ENCODE data around the gene TYW3. TPM values are rescaled to one million over a fixed set of nuclear protein-coding genes. Genes with fewer than 3 reads are reported as not detected.

Gene TYW3
- total RNA-seq, 1 experiment from 2014 or later = 16.2 TPM

DNA sequence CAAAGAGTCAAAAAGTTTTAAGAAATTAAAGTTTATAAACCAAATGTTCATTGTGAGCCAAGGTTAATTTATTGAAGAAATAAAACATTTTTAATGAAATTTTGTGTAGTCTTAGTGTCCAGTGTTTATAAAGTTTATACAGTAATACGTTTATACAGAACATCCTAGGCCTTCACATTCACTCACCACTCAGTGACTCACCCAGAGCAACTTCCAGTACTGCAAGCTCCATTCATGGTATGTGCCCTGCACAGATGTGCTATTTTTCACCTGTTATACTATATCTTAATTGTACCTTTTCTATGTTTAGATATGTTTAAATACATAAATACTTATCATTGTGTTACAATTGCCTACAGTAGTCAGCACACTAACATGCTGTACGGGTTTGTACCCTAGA, 33.6 kb downstream of the TYW3 start:
- no peaks in the 10 kb centered on the region for H3K27me3 ChIP-seq (replicated peaks; ENCODE audit: control insufficient read depth, insufficient read depth, low read length)
- Mint-ChIP-seq H3K27me3 (ENCODE audit: insufficient read depth, unreplicated experiment) (no peaks in the 10 kb centered on the region), H3K9me3 (ENCODE audit: unreplicated experiment) (no peaks in the 10 kb centered on the region), H3K4me3 (ENCODE audit: unreplicated experiment) (no peak overlapping the region), H3K36me3 (ENCODE audit: insufficient read depth, unreplicated experiment) (no peaks in the 10 kb centered on the region), H3K4me1 (ENCODE audit: low read depth, unreplicated experiment) (no peaks in the 10 kb centered on the region), H3K27ac (ENCODE audit: unreplicated experiment) (no peak overlapping the region)
- CTCF ChIA-PET = no interaction called here
- H3K9me3 ChIP-seq = no peaks in the 10 kb centered on the region
- POLR2A ChIA-PET = no interaction called here
- BruUV-seq (replicated peaks) = no TSS peak
- H3K36me3 ChIP-seq (ENCODE audit: control insufficient read depth, insufficient read depth, low read length) = no peaks in the 10 kb centered on the region
- H3K4me1 ChIP-seq = no peaks in the 10 kb centered on the region
- DNase-seq = no peak
- no peak overlapping the region for H3K4me3 ChIP-seq (ENCODE audit: low read depth, low read length)
- intact Hi-C loops (cut with micrococcal nuclease; ENCODE audit: unreplicated experiment) = no loop called here
- TF ChIP-seq CTCF (IDR thresholded peaks at IDR 0.05; ENCODE audit: insufficient read depth in 1 of 2, low read depth in 1 of 2, low read length in 1 of 2, severe bottlenecking in 1 of 2, unreplicated experiment in 1 of 2) = no peak

- Histone ChIP-seq H3K4me1 (no peaks in the 10 kb centered on the region), H3K4me3 (ENCODE audit: low read depth, low read length) (no peak overlapping the region), H3K27me3 (replicated peaks; ENCODE audit: control insufficient read depth, insufficient read depth, low read length) (no peaks in the 10 kb centered on the region), H3K36me3 (ENCODE audit: control insufficient read depth, insufficient read depth, low read length) (no peaks in the 10 kb centered on the region), H3K9me3 (no peaks in the 10 kb centered on the region)
- Mint-ChIP-seq H3K9me3 (ENCODE audit: unreplicated experiment) (no peaks in the 10 kb centered on the region), H3K27me3 (ENCODE audit: insufficient read depth, unreplicated experiment) (no peaks in the 10 kb centered on the region), H3K27ac (ENCODE audit: unreplicated experiment) (no peak overlapping the region), H3K36me3 (ENCODE audit: insufficient read depth, unreplicated experiment) (no peaks in the 10 kb centered on the region), H3K4me3 (ENCODE audit: unreplicated experiment) (no peak overlapping the region), H3K4me1 (ENCODE audit: low read depth, unreplicated experiment) (no peaks in the 10 kb centered on the region)
- DNase-seq = peak in 1 of 2 experiments; percentile 4
- no peak for TF ChIP-seq CTCF (IDR thresholded peaks at IDR 0.05; ENCODE audit: insufficient read depth in 1 of 2, low read depth in 1 of 2, low read length in 1 of 2, severe bottlenecking in 1 of 2, unreplicated experiment in 1 of 2)
- intact Hi-C loops (cut with micrococcal nuclease; ENCODE audit: unreplicated experiment) = no loop called here
- BruUV-seq (replicated peaks) = no TSS peak
- POLR2A ChIA-PET = no interaction called here
- CTCF ChIA-PET = interaction anchor here (1.0 kb wide), 1 partner anchor 36 kb away, joined by 3 read pairs; no protein-coding TSS in a partner anchor
These were observed 34.5 kb downstream of the TYW3 start for GRCh38 chr1:74767490-74767889.

DNA sequence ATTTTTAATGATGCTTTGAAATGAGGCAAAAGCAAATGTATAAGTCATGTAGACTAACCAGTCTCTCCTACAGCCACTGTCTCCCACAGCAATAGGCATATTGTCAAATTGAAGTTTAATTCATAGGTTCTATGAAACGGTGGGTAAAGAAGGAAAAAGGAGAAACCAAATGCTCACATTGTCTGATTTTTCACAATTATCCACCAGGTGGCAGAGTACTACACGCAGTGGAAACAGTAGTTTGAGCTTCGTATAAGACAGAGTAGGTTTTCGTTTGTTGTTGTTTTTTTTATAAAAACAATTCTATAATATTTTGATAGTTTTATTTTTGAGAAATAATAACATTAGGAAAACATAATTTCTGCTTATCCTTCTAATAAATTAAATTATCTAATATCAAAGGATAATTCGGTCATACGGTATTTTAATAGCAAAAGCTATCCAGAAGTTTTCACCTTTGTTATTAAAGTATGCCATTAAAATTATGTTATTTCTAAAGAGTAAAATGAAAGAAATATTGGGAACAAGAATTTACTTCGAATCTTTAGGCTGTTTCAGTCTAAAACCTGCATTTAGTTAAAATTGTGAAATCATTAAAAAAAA, 39.1 kb downstream of the TYW3 start:
- BruUV-seq (replicated peaks) = no TSS peak
- H3K4me1 ChIP-seq = no peaks in the 10 kb centered on the region
- H3K36me3 ChIP-seq (ENCODE audit: control insufficient read depth, insufficient read depth, low read length) = no peaks in the 10 kb centered on the region
- H3K27ac Mint-ChIP-seq (ENCODE audit: unreplicated experiment) = no peak overlapping the region
- ChIA-PET CTCF (interaction anchor here (0.7 kb wide), 1 partner anchor 38 kb away, joined by 3 read pairs; no protein-coding TSS in a partner anchor), POLR2A (no interaction called here)
- H3K27me3 Mint-ChIP-seq (ENCODE audit: insufficient read depth, unreplicated experiment) = no peaks in the 10 kb centered on the region
- peak in 1 of 2 experiments; percentile 24 for DNase-seq
- H3K9me3 Mint-ChIP-seq (ENCODE audit: unreplicated experiment) = no peaks in the 10 kb centered on the region
- no peak overlapping the region for H3K4me3 Mint-ChIP-seq (ENCODE audit: unreplicated experiment)
- H3K36me3 Mint-ChIP-seq (ENCODE audit: insufficient read depth, unreplicated experiment) = no peaks in the 10 kb centered on the region
- H3K4me1 Mint-ChIP-seq (ENCODE audit: low read depth, unreplicated experiment) = no peaks in the 10 kb centered on the region
- H3K4me3 ChIP-seq (ENCODE audit: low read depth, low read length) = no peak overlapping the region
- intact Hi-C loops (cut with micrococcal nuclease; ENCODE audit: unreplicated experiment) = loop anchor here (1.0 kb wide), 1 partner anchor 431 kb away; no protein-coding TSS in a partner anchor
- no peaks in the 10 kb centered on the region for H3K9me3 ChIP-seq
- TF ChIP-seq CTCF (IDR thresholded peaks at IDR 0.05; ENCODE audit: insufficient read depth in 1 of 2, low read depth in 1 of 2, low read length in 1 of 2, severe bottlenecking in 1 of 2, unreplicated experiment in 1 of 2) = peak; percentile 46 to 51
- H3K27me3 ChIP-seq (replicated peaks; ENCODE audit: control insufficient read depth, insufficient read depth, low read length) = no peaks in the 10 kb centered on the region
